Right kidney (tissue), 1 donor: Measurements from ENCODE around the gene PSMD2.

Source experiments
- DNase-seq: peaks from one replicate; pipeline ENCODE4 v3.0.0-alpha.2; 2016

PSMD2 gene

DNA sequence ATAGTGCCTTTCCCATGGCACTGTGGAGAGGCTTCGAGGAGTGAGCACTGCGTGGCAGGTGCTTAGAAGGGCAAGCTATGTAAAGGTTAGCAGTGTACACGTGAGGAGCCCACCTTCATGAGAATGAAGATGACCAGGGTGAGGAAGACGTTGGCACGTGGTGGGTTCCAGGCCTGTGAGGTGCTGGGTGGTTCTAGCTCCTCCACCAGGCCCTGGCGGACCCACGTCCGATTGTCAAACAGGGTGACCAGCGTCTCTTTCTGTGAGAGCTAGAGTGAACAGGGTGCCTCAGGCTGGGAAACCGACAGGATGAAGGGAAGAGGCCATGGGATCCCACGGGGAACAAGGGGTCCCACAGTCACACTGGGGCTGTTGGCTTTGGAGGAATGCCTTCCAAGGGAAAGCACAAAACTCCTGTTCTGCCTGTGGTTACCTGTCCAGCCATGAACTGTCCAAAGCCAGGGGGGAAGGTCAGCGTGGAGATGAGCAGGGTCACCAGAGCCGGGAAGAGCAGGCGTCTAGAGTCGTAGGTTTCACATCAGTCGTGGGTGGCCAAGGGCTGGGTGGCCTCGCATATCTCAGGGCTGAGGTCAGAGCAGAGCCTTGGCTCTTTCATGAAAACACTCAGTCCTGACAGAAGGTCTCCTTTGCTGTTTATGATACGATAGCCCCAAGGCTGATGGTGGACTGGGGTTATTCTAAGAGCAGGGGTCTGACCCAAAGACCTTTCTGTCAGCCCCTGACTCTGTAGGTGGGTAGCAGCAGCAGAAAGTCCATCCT is 56.4 kb downstream of the PSMD2 start:
- DNase-seq: no peak

DNA sequence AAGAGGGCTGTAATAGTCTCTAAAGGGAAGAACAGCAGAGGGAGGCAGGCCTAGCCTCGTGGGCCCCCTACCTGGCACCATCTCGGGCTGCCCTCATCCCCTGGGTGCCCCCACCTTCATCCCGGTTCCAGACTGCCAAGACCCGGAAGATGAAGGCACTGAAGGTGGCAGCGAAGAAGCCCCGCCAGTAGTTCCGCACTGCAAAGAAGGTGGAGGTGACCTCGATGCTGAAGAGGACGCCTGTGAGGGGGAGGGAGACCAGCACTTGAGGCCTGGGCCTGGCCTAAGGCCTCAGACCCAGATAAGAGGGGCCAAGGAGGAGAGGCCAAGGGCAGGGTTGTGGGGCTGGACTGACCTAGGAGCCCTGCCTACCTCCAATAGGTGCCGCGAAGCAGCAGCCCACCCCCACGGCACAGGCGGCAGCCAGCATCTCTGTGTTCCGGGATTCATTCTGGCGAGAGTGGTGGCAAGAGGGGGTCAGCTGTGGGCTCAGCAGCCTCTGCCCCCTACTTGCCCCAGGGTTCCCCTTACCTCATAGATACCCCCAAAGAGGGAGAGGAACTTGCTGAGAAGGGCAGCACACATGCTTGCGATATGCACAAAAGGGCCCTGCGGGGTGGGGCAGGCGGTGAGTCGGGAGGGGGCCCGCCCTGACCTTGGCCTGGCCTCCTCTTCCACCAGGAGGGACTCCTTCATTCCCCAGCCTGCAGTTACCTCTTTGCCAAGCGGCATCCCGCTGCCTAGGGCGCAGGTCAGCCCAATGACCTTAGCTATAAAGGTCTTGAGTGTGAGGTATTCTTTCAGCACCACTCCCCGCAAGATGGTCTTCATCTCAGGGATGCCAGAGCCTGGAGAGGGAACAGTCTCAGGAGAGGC is 58.4 kb downstream of the PSMD2 start:
- no peak for DNase-seq

DNA sequence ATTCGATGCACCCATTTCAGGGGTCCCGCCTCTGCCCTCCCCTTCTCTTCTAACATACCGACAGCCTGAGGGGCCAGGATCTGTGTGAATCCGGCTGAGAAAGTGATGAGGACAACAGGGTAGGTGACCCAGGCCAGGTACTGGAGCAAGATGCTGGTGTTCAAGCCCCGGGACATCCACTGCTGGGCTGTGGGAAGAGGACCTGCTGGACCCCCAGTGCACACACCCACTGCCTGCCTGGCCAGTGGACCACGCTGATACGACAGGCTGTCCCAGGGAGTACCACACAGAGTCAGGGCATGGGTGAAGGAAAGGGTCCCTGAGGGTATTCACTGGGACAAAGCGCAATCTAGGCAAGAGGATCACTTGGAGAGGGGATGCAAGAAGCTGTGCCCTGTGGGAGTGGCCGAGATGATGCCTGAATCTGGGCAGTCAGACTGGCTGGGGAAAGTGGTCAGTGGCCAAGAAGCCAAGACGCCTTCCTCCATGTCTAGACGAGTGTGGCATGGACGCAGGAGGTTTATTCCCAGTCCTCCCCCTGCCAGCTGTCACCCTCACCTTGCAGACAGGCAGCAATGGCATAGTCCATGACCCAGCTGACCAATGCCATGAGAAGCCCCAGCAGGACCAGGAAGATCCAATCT is 59.2 kb downstream of the PSMD2 start:
- DNase-seq: no peak
